Panc1 (cell line): ENCODE results near the gene OTOP3.

Source experiments
- POLR2AphosphoS5 ChIP-seq: IDR thresholded peaks from 2 replicates; pipeline ENCODE4 v1.6.1; 2012; ENCODE audit warnings: mild to moderate bottlenecking, low read depth, low read length, moderate library complexity
- TCF7L2 ChIP-seq: IDR thresholded peaks from 2 replicates; pipeline ENCODE4 v1.6.1; 2011; ENCODE audit warnings: mild to moderate bottlenecking, low read depth, low read length, inconsistent platforms
- TF ChIP-seq, protein P1 (sequence below): fragments of 450-650 bp; IDR thresholded peaks from 2 replicates; pipeline ENCODE4 v1.5.1; 2017; ENCODE audit warnings: mild to moderate bottlenecking
- TF ChIP-seq, protein P2 (sequence below), 2 experiments: IDR thresholded peaks; 2 replicates each; pipeline ENCODE4 v1.6.1; 2011 to 2012; ENCODE audit warnings: low read depth in 2 of 2, control low read depth in 1 of 2, low read length in 1 of 2, mild to moderate bottlenecking in 1 of 2, moderate library complexity in 1 of 2; ENCODE audit not compliant: insufficient read depth in 1 of 2

DNA sequence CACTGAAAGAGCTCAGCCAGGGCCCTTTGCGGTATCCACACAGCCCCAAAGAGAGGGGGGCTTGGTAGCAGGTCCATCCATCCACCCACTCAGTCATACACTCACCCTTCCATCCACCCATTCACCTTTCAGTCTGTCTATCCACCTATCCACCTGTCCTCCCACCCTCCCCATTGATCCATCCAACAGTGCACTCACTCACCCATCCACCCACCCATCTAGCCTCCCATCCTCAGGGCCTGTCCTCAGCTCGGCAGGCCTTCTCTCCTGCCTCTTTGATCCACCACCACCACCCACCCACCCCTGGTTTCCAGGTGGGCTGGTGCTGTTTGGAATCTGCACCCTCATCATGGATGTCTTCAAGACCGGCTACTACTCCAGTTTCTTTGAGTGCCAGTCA is 10.5 kb upstream of the OTOP3 start:
- TF ChIP-seq TCF7L2 (no peak), POLR2AphosphoS5 (no peak)
- TF ChIP-seq, protein P1, sequence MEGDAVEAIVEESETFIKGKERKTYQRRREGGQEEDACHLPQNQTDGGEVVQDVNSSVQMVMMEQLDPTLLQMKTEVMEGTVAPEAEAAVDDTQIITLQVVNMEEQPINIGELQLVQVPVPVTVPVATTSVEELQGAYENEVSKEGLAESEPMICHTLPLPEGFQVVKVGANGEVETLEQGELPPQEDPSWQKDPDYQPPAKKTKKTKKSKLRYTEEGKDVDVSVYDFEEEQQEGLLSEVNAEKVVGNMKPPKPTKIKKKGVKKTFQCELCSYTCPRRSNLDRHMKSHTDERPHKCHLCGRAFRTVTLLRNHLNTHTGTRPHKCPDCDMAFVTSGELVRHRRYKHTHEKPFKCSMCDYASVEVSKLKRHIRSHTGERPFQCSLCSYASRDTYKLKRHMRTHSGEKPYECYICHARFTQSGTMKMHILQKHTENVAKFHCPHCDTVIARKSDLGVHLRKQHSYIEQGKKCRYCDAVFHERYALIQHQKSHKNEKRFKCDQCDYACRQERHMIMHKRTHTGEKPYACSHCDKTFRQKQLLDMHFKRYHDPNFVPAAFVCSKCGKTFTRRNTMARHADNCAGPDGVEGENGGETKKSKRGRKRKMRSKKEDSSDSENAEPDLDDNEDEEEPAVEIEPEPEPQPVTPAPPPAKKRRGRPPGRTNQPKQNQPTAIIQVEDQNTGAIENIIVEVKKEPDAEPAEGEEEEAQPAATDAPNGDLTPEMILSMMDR, result no peak
- TF ChIP-seq, protein P2, sequence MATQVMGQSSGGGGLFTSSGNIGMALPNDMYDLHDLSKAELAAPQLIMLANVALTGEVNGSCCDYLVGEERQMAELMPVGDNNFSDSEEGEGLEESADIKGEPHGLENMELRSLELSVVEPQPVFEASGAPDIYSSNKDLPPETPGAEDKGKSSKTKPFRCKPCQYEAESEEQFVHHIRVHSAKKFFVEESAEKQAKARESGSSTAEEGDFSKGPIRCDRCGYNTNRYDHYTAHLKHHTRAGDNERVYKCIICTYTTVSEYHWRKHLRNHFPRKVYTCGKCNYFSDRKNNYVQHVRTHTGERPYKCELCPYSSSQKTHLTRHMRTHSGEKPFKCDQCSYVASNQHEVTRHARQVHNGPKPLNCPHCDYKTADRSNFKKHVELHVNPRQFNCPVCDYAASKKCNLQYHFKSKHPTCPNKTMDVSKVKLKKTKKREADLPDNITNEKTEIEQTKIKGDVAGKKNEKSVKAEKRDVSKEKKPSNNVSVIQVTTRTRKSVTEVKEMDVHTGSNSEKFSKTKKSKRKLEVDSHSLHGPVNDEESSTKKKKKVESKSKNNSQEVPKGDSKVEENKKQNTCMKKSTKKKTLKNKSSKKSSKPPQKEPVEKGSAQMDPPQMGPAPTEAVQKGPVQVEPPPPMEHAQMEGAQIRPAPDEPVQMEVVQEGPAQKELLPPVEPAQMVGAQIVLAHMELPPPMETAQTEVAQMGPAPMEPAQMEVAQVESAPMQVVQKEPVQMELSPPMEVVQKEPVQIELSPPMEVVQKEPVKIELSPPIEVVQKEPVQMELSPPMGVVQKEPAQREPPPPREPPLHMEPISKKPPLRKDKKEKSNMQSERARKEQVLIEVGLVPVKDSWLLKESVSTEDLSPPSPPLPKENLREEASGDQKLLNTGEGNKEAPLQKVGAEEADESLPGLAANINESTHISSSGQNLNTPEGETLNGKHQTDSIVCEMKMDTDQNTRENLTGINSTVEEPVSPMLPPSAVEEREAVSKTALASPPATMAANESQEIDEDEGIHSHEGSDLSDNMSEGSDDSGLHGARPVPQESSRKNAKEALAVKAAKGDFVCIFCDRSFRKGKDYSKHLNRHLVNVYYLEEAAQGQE (IDR thresholded peaks at IDR 0.05; ENCODE audit: insufficient read depth in 1 of 2, low read depth in 2 of 2, low read length in 1 of 2), result no peak
